ENCODE measurements around the gene EIF5AL1.

DNA sequence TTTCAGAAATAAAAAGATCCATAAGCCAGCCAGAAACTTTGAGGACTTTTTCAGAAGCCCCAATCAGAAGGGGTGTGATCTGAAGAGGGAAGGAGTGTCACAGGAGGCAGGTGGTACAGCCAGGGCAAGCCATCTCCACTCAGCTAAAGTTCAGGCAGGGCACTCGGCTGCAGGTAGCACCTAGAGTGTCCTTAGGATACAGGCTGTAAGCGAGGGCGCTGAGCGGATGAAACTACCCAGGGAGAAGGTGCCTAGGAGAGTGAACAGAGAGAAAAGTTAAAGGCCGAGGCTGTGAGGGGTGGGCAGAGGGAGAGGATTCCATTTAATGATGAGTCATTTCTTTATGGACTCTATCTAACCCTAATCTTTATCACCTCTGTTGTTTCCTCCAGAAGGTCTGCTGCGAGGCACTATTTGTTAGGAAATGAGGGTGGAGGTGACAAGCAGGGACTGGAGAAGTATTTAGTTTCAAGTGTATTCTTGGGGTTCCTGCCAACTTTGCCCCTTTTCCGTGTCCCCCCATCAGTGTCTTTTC lies 37.1 kb upstream of the EIF5AL1 start:
- no peak for TF ChIP-seq ZBTB48 (tag by site-specific recombination; IDR thresholded peaks at IDR 0.05)
- TF ChIP-seq, protein P1, sequence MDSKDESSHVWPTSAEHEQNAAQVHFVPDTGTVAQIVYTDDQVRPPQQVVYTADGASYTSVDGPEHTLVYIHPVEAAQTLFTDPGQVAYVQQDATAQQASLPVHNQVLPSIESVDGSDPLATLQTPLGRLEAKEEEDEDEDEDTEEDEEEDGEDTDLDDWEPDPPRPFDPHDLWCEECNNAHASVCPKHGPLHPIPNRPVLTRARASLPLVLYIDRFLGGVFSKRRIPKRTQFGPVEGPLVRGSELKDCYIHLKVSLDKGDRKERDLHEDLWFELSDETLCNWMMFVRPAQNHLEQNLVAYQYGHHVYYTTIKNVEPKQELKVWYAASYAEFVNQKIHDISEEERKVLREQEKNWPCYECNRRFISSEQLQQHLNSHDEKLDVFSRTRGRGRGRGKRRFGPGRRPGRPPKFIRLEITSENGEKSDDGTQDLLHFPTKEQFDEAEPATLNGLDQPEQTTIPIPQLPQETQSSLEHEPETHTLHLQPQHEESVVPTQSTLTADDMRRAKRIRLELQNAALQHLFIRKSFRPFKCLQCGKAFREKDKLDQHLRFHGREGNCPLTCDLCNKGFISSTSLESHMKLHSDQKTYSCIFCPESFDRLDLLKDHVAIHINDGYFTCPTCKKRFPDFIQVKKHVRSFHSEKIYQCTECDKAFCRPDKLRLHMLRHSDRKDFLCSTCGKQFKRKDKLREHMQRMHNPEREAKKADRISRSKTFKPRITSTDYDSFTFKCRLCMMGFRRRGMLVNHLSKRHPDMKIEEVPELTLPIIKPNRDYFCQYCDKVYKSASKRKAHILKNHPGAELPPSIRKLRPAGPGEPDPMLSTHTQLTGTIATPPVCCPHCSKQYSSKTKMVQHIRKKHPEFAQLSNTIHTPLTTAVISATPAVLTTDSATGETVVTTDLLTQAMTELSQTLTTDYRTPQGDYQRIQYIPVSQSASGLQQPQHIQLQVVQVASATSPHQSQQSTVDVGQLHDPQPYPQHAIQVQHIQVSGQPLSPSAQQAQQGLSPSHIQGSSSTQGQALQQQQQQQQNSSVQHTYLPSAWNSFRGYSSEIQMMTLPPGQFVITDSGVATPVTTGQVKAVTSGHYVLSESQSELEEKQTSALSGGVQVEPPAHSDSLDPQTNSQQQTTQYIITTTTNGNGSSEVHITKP (tag by site-specific recombination; IDR thresholded peaks at IDR 0.05): no peak
- TF ChIP-seq, protein P2, sequence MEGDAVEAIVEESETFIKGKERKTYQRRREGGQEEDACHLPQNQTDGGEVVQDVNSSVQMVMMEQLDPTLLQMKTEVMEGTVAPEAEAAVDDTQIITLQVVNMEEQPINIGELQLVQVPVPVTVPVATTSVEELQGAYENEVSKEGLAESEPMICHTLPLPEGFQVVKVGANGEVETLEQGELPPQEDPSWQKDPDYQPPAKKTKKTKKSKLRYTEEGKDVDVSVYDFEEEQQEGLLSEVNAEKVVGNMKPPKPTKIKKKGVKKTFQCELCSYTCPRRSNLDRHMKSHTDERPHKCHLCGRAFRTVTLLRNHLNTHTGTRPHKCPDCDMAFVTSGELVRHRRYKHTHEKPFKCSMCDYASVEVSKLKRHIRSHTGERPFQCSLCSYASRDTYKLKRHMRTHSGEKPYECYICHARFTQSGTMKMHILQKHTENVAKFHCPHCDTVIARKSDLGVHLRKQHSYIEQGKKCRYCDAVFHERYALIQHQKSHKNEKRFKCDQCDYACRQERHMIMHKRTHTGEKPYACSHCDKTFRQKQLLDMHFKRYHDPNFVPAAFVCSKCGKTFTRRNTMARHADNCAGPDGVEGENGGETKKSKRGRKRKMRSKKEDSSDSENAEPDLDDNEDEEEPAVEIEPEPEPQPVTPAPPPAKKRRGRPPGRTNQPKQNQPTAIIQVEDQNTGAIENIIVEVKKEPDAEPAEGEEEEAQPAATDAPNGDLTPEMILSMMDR (tag by site-specific recombination; IDR thresholded peaks at IDR 0.05): no peak
- no peak for TF ChIP-seq ZNF274 (IDR thresholded peaks at IDR 0.05; ENCODE audit: low read length)
- TF ChIP-seq ZNF274 (tag by site-specific recombination; IDR thresholded peaks at IDR 0.05; ENCODE audit: borderline replicate concordance): no peak
- TF ChIP-seq KLF8 (tag by site-specific recombination; IDR thresholded peaks at IDR 0.05): no peak
- TF ChIP-seq BCL11B (tag by site-specific recombination; IDR thresholded peaks at IDR 0.05; ENCODE audit: low read depth): no peak
- no peak for TF ChIP-seq ZNF530 (tag by site-specific recombination; IDR thresholded peaks at IDR 0.05; ENCODE audit: low read depth)
- no peak for TF ChIP-seq ZSCAN16 (tag by site-specific recombination; IDR thresholded peaks at IDR 0.05)
- no peak for TF ChIP-seq MZF1 (tag by site-specific recombination; IDR thresholded peaks at IDR 0.05; ENCODE audit: borderline replicate concordance)
- TF ChIP-seq ZNF202 (tag by site-specific recombination; IDR thresholded peaks at IDR 0.05; ENCODE audit: borderline replicate concordance): no peak
- no peak for TF ChIP-seq ZBTB1 (tag by site-specific recombination; IDR thresholded peaks at IDR 0.05)
- TF ChIP-seq, protein P3, sequence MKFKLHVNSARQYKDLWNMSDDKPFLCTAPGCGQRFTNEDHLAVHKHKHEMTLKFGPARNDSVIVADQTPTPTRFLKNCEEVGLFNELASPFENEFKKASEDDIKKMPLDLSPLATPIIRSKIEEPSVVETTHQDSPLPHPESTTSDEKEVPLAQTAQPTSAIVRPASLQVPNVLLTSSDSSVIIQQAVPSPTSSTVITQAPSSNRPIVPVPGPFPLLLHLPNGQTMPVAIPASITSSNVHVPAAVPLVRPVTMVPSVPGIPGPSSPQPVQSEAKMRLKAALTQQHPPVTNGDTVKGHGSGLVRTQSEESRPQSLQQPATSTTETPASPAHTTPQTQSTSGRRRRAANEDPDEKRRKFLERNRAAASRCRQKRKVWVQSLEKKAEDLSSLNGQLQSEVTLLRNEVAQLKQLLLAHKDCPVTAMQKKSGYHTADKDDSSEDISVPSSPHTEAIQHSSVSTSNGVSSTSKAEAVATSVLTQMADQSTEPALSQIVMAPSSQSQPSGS (tag by site-specific recombination; IDR thresholded peaks at IDR 0.05; ENCODE audit: low read depth): no peak
- TF ChIP-seq, protein P4, sequence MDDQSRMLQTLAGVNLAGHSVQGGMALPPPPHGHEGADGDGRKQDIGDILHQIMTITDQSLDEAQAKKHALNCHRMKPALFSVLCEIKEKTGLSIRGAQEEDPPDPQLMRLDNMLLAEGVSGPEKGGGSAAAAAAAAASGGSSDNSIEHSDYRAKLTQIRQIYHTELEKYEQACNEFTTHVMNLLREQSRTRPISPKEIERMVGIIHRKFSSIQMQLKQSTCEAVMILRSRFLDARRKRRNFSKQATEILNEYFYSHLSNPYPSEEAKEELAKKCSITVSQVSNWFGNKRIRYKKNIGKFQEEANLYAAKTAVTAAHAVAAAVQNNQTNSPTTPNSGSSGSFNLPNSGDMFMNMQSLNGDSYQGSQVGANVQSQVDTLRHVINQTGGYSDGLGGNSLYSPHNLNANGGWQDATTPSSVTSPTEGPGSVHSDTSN (CRISPR knock-in tag; IDR thresholded peaks at IDR 0.05): no peak
- TF ChIP-seq, protein P5, sequence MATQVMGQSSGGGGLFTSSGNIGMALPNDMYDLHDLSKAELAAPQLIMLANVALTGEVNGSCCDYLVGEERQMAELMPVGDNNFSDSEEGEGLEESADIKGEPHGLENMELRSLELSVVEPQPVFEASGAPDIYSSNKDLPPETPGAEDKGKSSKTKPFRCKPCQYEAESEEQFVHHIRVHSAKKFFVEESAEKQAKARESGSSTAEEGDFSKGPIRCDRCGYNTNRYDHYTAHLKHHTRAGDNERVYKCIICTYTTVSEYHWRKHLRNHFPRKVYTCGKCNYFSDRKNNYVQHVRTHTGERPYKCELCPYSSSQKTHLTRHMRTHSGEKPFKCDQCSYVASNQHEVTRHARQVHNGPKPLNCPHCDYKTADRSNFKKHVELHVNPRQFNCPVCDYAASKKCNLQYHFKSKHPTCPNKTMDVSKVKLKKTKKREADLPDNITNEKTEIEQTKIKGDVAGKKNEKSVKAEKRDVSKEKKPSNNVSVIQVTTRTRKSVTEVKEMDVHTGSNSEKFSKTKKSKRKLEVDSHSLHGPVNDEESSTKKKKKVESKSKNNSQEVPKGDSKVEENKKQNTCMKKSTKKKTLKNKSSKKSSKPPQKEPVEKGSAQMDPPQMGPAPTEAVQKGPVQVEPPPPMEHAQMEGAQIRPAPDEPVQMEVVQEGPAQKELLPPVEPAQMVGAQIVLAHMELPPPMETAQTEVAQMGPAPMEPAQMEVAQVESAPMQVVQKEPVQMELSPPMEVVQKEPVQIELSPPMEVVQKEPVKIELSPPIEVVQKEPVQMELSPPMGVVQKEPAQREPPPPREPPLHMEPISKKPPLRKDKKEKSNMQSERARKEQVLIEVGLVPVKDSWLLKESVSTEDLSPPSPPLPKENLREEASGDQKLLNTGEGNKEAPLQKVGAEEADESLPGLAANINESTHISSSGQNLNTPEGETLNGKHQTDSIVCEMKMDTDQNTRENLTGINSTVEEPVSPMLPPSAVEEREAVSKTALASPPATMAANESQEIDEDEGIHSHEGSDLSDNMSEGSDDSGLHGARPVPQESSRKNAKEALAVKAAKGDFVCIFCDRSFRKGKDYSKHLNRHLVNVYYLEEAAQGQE (tag by site-specific recombination; IDR thresholded peaks at IDR 0.05): no peak

All from HEK293 (cell line).